HEK293T (cell line): ENCODE results near the gene AGAP1.

Experiments
- BHLHE40 ChIP-seq: fragments of 450-650 bp; IDR thresholded peaks from 2 replicates; pipeline ENCODE4 v1.6.1; 2016; ENCODE audit warnings: mild to moderate bottlenecking, moderate library complexity, borderline replicate concordance
- ELF4 ChIP-seq: fragments of 450-650 bp; IDR thresholded peaks from 2 replicates; pipeline ENCODE4 v1.6.1; 2017; ENCODE audit warnings: antibody characterized with exemption
- FOXK2 ChIP-seq: fragments of 450-650 bp; IDR thresholded peaks from 2 replicates; pipeline ENCODE4 v1.6.1; 2016; ENCODE audit warnings: mild to moderate bottlenecking
- HDGF ChIP-seq: fragments of 450-650 bp; IDR thresholded peaks from 2 replicates; pipeline ENCODE4 v1.6.1; 2017; ENCODE audit warnings: antibody characterized with exemption, borderline replicate concordance
- PKNOX1 ChIP-seq: fragments of 450-650 bp; IDR thresholded peaks from 2 replicates; pipeline ENCODE4 v1.6.1; 2016
- SP1 ChIP-seq: fragments of 450-650 bp; IDR thresholded peaks from 2 replicates; pipeline ENCODE4 v1.6.1; 2017
- SUZ12 ChIP-seq: fragments of 450-650 bp; IDR thresholded peaks from 2 replicates; pipeline ENCODE4 v1.6.1; 2016; ENCODE audit warnings: mild to moderate bottlenecking
- TARDBP ChIP-seq: fragments of 450-650 bp; IDR thresholded peaks from 2 replicates; pipeline ENCODE4 v1.6.1; 2016
- ZNF384 ChIP-seq: fragments of 450-650 bp; IDR thresholded peaks from 2 replicates; pipeline ENCODE4 v1.6.1; 2016

- no peak for TF ChIP-seq FOXK2
- TF ChIP-seq SUZ12: no peak
- TF ChIP-seq ELF4: no peak
- no peak for TF ChIP-seq ZNF384
- TF ChIP-seq BHLHE40: no peak
- no peak for TF ChIP-seq SP1
- no peak for TF ChIP-seq TARDBP
- TF ChIP-seq HDGF: no peak
- TF ChIP-seq PKNOX1: no peak
Observed at GRCh38 chr2:235688511-235689426, 194.9 kb downstream of the AGAP1 start.
